ENCODE results near the gene HAGHL. TPM values are rescaled to one million over a fixed set of nuclear protein-coding genes. Genes with fewer than 3 reads are reported as not detected.

Gene HAGHL
- total and polyA plus RNA-seq, 4 donors = 4.1 to 26.7 (median 13.1) TPM

GRCh38 chr16:733382-734207 lies 6.7 kb downstream of the HAGHL start:
- Histone ChIP-seq H3K27me3 (ENCODE audit: control insufficient read depth in 3 of 3, insufficient read depth in 3 of 3, low read length in 2 of 3) (no peaks in the 10 kb centered on the region), H3K27ac (ENCODE audit: low read depth in 1 of 2, low read length in 1 of 2) (no peak overlapping the region), H3K4me3 (no peak overlapping the region), H3K4me1 (ENCODE audit: control insufficient read depth in 5 of 5, insufficient read depth in 5 of 5, low read length in 5 of 5) (peaks cover 0 to 3% (median under 1%) of the 10 kb centered on the region in 5 donors), H3K9me3 (ENCODE audit: control insufficient read depth in 4 of 4, insufficient read depth in 3 of 4, low read length in 3 of 4) (no peaks in the 10 kb centered on the region), H3K36me3 (ENCODE audit: control insufficient read depth in 4 of 4, insufficient read depth in 4 of 4, low read length in 4 of 4) (peaks cover 5 to 58% (median 13%) of the 10 kb centered on the region in 4 donors), H3K9ac (ENCODE audit: insufficient read depth in 1 of 2, low read length in 2 of 2) (no peak overlapping the region)
- ATAC-seq (ENCODE audit: insufficient read depth, low FRiP score) (no peak), DNase-seq (no peak)
- TF ChIP-seq CTCF (IDR thresholded peaks at IDR 0.05; ENCODE audit: control extremely low read depth, extremely low read depth) = no peak
- WGBS, 2 donors = 85 to 90% methylated on average over 30 to 34 of the region's 34 CpGs

- Histone ChIP-seq H3K27me3 (ENCODE audit: control insufficient read depth in 3 of 3, insufficient read depth in 3 of 3, low read length in 2 of 3) (no peaks in the 10 kb centered on the region), H3K27ac (ENCODE audit: low read depth in 1 of 2, low read length in 1 of 2) (no peak overlapping the region), H3K4me1 (ENCODE audit: control insufficient read depth in 5 of 5, insufficient read depth in 5 of 5, low read length in 5 of 5) (no peaks in the 10 kb centered on the region), H3K4me3 (no peak overlapping the region), H3K9me3 (ENCODE audit: control insufficient read depth in 4 of 4, insufficient read depth in 3 of 4, low read length in 3 of 4) (no peaks in the 10 kb centered on the region), H3K9ac (ENCODE audit: insufficient read depth in 1 of 2, low read length in 2 of 2) (no peak overlapping the region), H3K36me3 (ENCODE audit: control insufficient read depth in 4 of 4, insufficient read depth in 4 of 4, low read length in 4 of 4) (peaks cover 5 to 58% (median 14%) of the 10 kb centered on the region in 4 donors)
- DNase-seq = no peak
- 93 to 95% methylated on average over 49 of the region's 49 CpGs for WGBS, 2 donors
- no peak for TF ChIP-seq CTCF (IDR thresholded peaks at IDR 0.05; ENCODE audit: control extremely low read depth, extremely low read depth)
- no peak for ATAC-seq (ENCODE audit: insufficient read depth, low FRiP score)
These were observed 7.5 kb downstream of the HAGHL start for GRCh38 chr16:734208-734980.

GRCh38 chr16:734981-735881 lies 8.3 kb downstream of the HAGHL start:
- Histone ChIP-seq H3K9me3 (ENCODE audit: control insufficient read depth in 4 of 4, insufficient read depth in 3 of 4, low read length in 3 of 4) (no peaks in the 10 kb centered on the region), H3K4me3 (no peak overlapping the region), H3K9ac (ENCODE audit: insufficient read depth in 1 of 2, low read length in 2 of 2) (no peak overlapping the region), H3K4me1 (ENCODE audit: control insufficient read depth in 5 of 5, insufficient read depth in 5 of 5, low read length in 5 of 5) (peaks cover 0 to 8% (median 5%) of the 10 kb centered on the region in 5 donors), H3K36me3 (ENCODE audit: control insufficient read depth in 4 of 4, insufficient read depth in 4 of 4, low read length in 4 of 4) (peaks cover 5 to 58% (median 14%) of the 10 kb centered on the region in 4 donors), H3K27me3 (ENCODE audit: control insufficient read depth in 3 of 3, insufficient read depth in 3 of 3, low read length in 2 of 3) (no peaks in the 10 kb centered on the region), H3K27ac (ENCODE audit: low read depth in 1 of 2, low read length in 1 of 2) (no peak overlapping the region)
- ATAC-seq (ENCODE audit: insufficient read depth, low FRiP score) = no peak
- no peak for DNase-seq
- 95% methylated on average over 25 of the region's 25 CpGs for WGBS, 2 donors
- no peak for TF ChIP-seq CTCF (IDR thresholded peaks at IDR 0.05; ENCODE audit: control extremely low read depth, extremely low read depth)

All from lung (tissue), 12 donors.